NB4 (cell line): ENCODE measurements around the gene RTN4.
"Not testable (repeated sequence)": the region's sequence is repeated elsewhere in the genome, so short reads cannot be mapped to it uniquely, and the experiment has no call there.

Experiments used
- DNase-seq: peaks from one replicate; pipeline ENCODE4 v3.0.0; 2010; ENCODE audit warnings: low read depth
- H3K4me3 ChIP-seq: one replicate; pipeline ENCODE4 v1.5.1; 2011; ENCODE audit warnings: mild to moderate bottlenecking, low read depth, low read length, moderate library complexity
- MYC ChIP-seq: IDR thresholded peaks from 2 replicates; pipeline ENCODE4 v1.6.1; 2011; ENCODE audit warnings: low read depth, low read length
- POLR2A ChIP-seq: IDR thresholded peaks from 2 replicates; pipeline ENCODE4 v1.6.1; 2011; ENCODE audit warnings: mild to moderate bottlenecking; ENCODE audit not compliant: insufficient read length; ENCODE audit errors: extremely low read depth
- TF ChIP-seq, protein P1 (sequence below): IDR thresholded peaks from 2 replicates; pipeline ENCODE4 v1.6.1; 2011; ENCODE audit warnings: low read depth, low read length
- TF ChIP-seq, protein P2 (sequence below): IDR thresholded peaks from one replicate; pipeline ENCODE4 v1.5.1; 2012; ENCODE audit warnings: low read depth, low read length

RTN4 gene

DNA sequence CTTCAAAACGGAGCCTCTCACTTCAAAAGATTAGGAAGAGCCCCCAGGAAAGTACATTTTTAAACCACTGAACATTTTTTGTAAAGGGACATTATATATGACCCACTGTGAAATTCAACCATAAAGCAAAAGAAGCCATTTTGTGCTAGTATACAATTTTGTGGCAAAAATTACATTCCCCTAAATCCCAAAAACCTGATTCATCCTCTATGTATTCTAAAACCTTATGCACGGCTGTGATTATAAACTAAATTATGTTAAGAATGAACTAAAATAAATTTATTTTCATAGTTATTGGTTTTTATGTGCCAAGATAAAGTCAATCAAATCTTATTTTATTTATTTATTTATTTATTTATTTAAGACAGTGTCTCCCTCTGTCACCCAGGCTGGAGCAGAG is 48.5 kb downstream of the RTN4 start:
- no peak overlapping the region for H3K4me3 ChIP-seq
- TF ChIP-seq POLR2A (no peak), MYC (no peak)
- TF ChIP-seq, protein P1, sequence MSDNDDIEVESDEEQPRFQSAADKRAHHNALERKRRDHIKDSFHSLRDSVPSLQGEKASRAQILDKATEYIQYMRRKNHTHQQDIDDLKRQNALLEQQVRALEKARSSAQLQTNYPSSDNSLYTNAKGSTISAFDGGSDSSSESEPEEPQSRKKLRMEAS = no peak
- TF ChIP-seq, protein P2, sequence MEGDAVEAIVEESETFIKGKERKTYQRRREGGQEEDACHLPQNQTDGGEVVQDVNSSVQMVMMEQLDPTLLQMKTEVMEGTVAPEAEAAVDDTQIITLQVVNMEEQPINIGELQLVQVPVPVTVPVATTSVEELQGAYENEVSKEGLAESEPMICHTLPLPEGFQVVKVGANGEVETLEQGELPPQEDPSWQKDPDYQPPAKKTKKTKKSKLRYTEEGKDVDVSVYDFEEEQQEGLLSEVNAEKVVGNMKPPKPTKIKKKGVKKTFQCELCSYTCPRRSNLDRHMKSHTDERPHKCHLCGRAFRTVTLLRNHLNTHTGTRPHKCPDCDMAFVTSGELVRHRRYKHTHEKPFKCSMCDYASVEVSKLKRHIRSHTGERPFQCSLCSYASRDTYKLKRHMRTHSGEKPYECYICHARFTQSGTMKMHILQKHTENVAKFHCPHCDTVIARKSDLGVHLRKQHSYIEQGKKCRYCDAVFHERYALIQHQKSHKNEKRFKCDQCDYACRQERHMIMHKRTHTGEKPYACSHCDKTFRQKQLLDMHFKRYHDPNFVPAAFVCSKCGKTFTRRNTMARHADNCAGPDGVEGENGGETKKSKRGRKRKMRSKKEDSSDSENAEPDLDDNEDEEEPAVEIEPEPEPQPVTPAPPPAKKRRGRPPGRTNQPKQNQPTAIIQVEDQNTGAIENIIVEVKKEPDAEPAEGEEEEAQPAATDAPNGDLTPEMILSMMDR = no peak
- DNase-seq = no peak

DNA sequence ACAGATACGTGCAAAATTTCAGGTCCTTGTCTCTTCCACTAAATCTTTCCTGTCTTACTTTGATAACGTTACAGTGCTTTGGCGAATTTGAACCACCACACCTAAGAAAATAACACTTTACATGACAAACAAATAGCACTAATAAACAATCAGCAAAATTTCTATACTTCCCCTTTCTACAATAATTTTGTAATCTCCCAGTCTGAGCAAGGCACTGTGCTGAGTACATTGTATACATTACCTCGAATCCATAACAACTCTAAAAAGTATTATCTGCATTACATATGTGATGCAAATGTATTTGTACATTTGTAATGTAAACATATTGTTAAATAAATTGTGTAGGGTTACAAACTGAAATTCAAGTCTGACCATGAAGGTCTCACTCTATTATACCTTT is 49.9 kb downstream of the RTN4 start:
- peak; percentile 37 for DNase-seq
- TF ChIP-seq, protein P1 = no peak
- TF ChIP-seq MYC (no peak), POLR2A (no peak)
- TF ChIP-seq, protein P2 = no peak
- no peak overlapping the region for H3K4me3 ChIP-seq

DNA sequence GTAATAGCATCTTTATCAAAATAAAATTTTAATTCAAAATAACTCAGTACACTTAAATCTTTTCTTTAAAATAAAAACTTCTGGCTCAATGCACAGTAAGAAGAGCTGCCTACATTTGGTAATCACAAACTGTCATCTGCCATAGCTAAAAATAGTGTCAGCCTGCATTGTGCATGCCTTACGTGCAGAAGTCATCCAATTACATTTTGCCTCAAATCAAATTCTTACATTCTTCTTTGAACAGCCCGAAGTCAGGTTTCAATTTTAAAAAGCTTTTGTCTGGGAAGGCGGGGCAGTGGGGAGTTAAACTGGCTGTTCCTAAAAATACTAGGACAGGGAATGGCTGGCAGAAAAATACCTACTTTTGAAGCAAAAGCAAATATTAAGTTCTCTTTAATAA is 51.1 kb downstream of the RTN4 start:
- peak; percentile 60 for DNase-seq
- no peak overlapping the region for H3K4me3 ChIP-seq
- TF ChIP-seq POLR2A (no peak), MYC (no peak)
- TF ChIP-seq, protein P1 = no peak
- TF ChIP-seq, protein P2 = no peak

DNA sequence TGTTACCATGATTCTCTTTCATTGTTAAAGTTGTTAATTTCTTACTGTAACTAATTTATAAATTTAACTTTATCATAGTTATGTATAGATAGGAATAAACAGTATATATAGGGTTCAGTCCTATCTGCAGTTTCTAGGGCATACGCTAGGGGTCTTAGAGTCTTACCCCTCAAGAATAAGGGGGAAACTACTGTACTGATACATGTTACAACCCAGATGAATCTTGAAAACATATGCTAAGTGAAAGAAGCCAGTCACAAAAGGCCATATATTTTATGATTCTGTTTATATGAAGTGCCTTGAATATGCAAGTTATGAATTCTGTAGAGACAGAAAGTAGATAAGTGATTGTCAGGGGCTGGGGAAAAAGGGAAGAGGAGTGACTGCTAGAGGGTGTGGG is 52.4 kb downstream of the RTN4 start:
- no peak for DNase-seq
- TF ChIP-seq POLR2A (no peak), MYC (no peak)
- TF ChIP-seq, protein P2 = no peak
- TF ChIP-seq, protein P1 = no peak
- no peak overlapping the region for H3K4me3 ChIP-seq

DNA sequence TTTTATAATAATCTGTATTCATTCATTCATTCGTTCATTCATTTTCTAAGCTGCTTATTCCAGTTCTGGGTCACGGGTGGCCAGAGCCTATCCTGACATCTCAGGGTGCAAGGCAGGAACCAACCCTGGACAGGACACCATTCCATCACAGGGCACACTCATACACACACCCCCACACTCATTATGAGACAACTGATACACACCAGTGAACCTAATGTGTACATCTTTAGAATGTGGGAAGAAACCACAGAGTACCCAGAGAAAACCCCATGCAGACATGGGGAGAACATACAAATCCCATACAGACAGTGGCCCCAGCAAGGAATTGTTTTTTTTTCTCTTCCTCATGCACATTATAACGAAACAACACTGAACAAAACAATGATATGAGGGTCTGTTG is 54.7 kb downstream of the RTN4 start:
- no peak for DNase-seq

DNA sequence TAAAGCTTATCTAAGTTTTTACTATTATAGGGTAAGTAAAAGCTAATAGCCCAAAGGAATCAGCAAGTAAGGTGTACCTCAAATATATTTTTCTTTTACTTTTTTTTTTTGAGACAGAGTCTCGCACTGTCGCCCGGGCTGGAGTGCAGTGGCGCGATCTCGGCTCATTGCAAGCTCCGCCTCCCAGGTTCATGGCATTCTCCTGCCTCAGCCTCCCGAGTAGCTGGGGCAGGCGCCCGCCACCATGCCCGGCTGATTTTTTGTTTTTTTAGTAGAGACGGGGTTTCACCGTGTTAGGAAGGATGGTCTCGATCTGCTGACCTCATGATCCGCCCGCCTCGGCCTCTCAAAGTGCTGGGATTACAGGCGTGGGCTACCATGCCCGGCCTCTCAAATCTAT is 59.6 kb downstream of the RTN4 start:
- not testable (repeated sequence) for DNase-seq, H3K4me3 ChIP-seq

More for the DNA sequence above, 54.7 kb downstream of the RTN4 start:
- no peak for TF ChIP-seq MYC
- TF ChIP-seq, protein P1 = no peak
- TF ChIP-seq POLR2A = no peak
- TF ChIP-seq, protein P2 = no peak
- no peak overlapping the region for H3K4me3 ChIP-seq
